H1 (cell line): ENCODE measurements around the gene TBCA. TPM values are rescaled to one million over a fixed set of nuclear protein-coding genes. Genes with fewer than 3 reads are reported as not detected.

Experiments used
- BCL11A ChIP-seq, 2 experiments: IDR thresholded peaks; one replicate each; pipeline ENCODE4 v1.6.1; 2011; ENCODE audit warnings: low read depth in 2 of 2, low read length in 2 of 2, mild to moderate bottlenecking in 2 of 2
- CBX8 ChIP-seq: fragments of 300-800, 300-1000 bp; sonication (generic); IDR thresholded peaks from 2 replicates; pipeline ENCODE4 v1.7.1; 2016; ENCODE audit warnings: low read depth, low read length, borderline replicate concordance
- CHD2 ChIP-seq: IDR thresholded peaks from 2 replicates; pipeline ENCODE4 v1.6.1; 2012; ENCODE audit warnings: low read length, improper control_type of control experiment
- CTBP2 ChIP-seq: IDR thresholded peaks from 2 replicates; pipeline ENCODE4 v1.7.0; 2011; ENCODE audit warnings: borderline replicate concordance, mild to moderate bottlenecking, moderate library complexity, mixed read lengths, low read length; ENCODE audit not compliant: insufficient read depth, insufficient read length
- HDAC2 ChIP-seq, 2 experiments: fragments of 300-600 bp in 1 of 2; sonication (generic) in 1 of 2; IDR thresholded peaks; 2 replicates each; pipeline ENCODE4 v1.6.1; 2011 to 2012; ENCODE audit warnings: low read depth in 2 of 2, low read length in 2 of 2, mild to moderate bottlenecking in 2 of 2, moderate library complexity in 2 of 2, borderline replicate concordance in 1 of 2, inconsistent platforms in 1 of 2
- KDM5A ChIP-seq: fragments of 200-600 bp; IDR thresholded peaks from 2 replicates; pipeline ENCODE4 v1.7.1; 2012; ENCODE audit warnings: mild to moderate bottlenecking, low read length, inconsistent platforms, mixed read lengths
- NRF1 ChIP-seq: IDR thresholded peaks from 2 replicates; pipeline ENCODE4 v1.6.1; 2011; ENCODE audit warnings: mild to moderate bottlenecking, low read depth, low read length, improper control_type of control experiment
- POLR2AphosphoS5 ChIP-seq: IDR thresholded peaks from 2 replicates; pipeline ENCODE4 v1.6.1; 2011; ENCODE audit warnings: low read depth, low read length
- RXRA ChIP-seq: IDR thresholded peaks from 2 replicates; pipeline ENCODE4 v1.6.1; 2011; ENCODE audit warnings: low read depth, mild to moderate bottlenecking, low read length, moderate library complexity; ENCODE audit not compliant: insufficient read depth
- SP1 ChIP-seq: IDR thresholded peaks from 2 replicates; pipeline ENCODE4 v1.6.1; 2011; ENCODE audit warnings: low read depth, low read length
- SP4 ChIP-seq: IDR thresholded peaks from 2 replicates; pipeline ENCODE4 v1.6.1; 2012; ENCODE audit warnings: low read length, inconsistent platforms
- polyA plus RNA-seq, 7 experiments: library from polyadenylated mRNA; depleted of rRNA in 3 of 7; stranded (reverse) in 5 of 7; unstranded in 2 of 7; fragments of >200 nt in 5 of 7; fragments of 200-250 nt in 2 of 7; gene quantifications; 1 replicate in 5 of 7; 2 replicates in 1 of 7; 4 replicates in 1 of 7; pipeline versions ENCODE4 v1.2.1 to v1.2.3, GENCODE V29; 2011 to 2013; ENCODE audit warnings: missing spikeins in 2 of 7, mixed read lengths in 2 of 7
- total RNA-seq: library from RNA; stranded (reverse); fragmentation: NEBNext Ultra II Directional; extraction: Animal tissue kit (Norgen Biotek cat#: 25700); gene quantifications from 2 replicates; pipeline ENCODE4 v1.2.1, GENCODE V29; 2021
- TF ChIP-seq, protein P1 (sequence below): fragments of 300-600 bp; sonication (generic); IDR thresholded peaks from 2 replicates; pipeline ENCODE4 v1.7.1; 2012; ENCODE audit warnings: low read length, moderate library complexity, mild to moderate bottlenecking, inconsistent platforms; ENCODE audit not compliant: insufficient replicate concordance

Gene TBCA
- total and polyA plus RNA-seq, 2 of the 8 experiments (the other 6 are each of a cell fraction or from before 2014, with no cell fraction given), result 55.7 to 320 TPM

- TF ChIP-seq, protein P1, sequence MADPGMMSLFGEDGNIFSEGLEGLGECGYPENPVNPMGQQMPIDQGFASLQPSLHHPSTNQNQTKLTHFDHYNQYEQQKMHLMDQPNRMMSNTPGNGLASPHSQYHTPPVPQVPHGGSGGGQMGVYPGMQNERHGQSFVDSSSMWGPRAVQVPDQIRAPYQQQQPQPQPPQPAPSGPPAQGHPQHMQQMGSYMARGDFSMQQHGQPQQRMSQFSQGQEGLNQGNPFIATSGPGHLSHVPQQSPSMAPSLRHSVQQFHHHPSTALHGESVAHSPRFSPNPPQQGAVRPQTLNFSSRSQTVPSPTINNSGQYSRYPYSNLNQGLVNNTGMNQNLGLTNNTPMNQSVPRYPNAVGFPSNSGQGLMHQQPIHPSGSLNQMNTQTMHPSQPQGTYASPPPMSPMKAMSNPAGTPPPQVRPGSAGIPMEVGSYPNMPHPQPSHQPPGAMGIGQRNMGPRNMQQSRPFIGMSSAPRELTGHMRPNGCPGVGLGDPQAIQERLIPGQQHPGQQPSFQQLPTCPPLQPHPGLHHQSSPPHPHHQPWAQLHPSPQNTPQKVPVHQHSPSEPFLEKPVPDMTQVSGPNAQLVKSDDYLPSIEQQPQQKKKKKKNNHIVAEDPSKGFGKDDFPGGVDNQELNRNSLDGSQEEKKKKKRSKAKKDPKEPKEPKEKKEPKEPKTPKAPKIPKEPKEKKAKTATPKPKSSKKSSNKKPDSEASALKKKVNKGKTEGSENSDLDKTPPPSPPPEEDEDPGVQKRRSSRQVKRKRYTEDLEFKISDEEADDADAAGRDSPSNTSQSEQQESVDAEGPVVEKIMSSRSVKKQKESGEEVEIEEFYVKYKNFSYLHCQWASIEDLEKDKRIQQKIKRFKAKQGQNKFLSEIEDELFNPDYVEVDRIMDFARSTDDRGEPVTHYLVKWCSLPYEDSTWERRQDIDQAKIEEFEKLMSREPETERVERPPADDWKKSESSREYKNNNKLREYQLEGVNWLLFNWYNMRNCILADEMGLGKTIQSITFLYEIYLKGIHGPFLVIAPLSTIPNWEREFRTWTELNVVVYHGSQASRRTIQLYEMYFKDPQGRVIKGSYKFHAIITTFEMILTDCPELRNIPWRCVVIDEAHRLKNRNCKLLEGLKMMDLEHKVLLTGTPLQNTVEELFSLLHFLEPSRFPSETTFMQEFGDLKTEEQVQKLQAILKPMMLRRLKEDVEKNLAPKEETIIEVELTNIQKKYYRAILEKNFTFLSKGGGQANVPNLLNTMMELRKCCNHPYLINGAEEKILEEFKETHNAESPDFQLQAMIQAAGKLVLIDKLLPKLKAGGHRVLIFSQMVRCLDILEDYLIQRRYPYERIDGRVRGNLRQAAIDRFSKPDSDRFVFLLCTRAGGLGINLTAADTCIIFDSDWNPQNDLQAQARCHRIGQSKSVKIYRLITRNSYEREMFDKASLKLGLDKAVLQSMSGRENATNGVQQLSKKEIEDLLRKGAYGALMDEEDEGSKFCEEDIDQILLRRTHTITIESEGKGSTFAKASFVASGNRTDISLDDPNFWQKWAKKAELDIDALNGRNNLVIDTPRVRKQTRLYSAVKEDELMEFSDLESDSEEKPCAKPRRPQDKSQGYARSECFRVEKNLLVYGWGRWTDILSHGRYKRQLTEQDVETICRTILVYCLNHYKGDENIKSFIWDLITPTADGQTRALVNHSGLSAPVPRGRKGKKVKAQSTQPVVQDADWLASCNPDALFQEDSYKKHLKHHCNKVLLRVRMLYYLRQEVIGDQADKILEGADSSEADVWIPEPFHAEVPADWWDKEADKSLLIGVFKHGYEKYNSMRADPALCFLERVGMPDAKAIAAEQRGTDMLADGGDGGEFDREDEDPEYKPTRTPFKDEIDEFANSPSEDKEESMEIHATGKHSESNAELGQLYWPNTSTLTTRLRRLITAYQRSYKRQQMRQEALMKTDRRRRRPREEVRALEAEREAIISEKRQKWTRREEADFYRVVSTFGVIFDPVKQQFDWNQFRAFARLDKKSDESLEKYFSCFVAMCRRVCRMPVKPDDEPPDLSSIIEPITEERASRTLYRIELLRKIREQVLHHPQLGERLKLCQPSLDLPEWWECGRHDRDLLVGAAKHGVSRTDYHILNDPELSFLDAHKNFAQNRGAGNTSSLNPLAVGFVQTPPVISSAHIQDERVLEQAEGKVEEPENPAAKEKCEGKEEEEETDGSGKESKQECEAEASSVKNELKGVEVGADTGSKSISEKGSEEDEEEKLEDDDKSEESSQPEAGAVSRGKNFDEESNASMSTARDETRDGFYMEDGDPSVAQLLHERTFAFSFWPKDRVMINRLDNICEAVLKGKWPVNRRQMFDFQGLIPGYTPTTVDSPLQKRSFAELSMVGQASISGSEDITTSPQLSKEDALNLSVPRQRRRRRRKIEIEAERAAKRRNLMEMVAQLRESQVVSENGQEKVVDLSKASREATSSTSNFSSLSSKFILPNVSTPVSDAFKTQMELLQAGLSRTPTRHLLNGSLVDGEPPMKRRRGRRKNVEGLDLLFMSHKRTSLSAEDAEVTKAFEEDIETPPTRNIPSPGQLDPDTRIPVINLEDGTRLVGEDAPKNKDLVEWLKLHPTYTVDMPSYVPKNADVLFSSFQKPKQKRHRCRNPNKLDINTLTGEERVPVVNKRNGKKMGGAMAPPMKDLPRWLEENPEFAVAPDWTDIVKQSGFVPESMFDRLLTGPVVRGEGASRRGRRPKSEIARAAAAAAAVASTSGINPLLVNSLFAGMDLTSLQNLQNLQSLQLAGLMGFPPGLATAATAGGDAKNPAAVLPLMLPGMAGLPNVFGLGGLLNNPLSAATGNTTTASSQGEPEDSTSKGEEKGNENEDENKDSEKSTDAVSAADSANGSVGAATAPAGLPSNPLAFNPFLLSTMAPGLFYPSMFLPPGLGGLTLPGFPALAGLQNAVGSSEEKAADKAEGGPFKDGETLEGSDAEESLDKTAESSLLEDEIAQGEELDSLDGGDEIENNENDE, result no peak
- TF ChIP-seq CHD2, result no peak
- TF ChIP-seq CTBP2, result no peak
- no peak for TF ChIP-seq SP4
- TF ChIP-seq NRF1, result no peak
- no peak for TF ChIP-seq BCL11A (IDR thresholded peaks at IDR 0.05; ENCODE audit: low read depth in 2 of 2, low read length in 2 of 2)
- TF ChIP-seq RXRA, result no peak
- no peak for TF ChIP-seq CBX8
- no peak for TF ChIP-seq HDAC2 (IDR thresholded peaks at IDR 0.05; ENCODE audit: borderline replicate concordance in 1 of 2, low read depth in 2 of 2, low read length in 2 of 2)
- no peak for TF ChIP-seq POLR2AphosphoS5
- no peak for TF ChIP-seq SP1
- TF ChIP-seq KDM5A, result no peak
Measured at GRCh38 chr5:77698920-77699319, 77.2 kb downstream of the TBCA start (continued).
